ENCODE results near the gene P2RX6.

- TF ChIP-seq CTCF (IDR thresholded peaks at IDR 0.05 in 4 of 5, conservative IDR thresholded peaks at IDR 0.05 in 1 of 5) (no peak), POLR2A (IDR thresholded peaks at IDR 0.05) (no peak)
Observed at GRCh38 chr22:21013657-21014201, 1.2 kb upstream of the P2RX6 start.

Measured in gastrocnemius medialis (tissue), 4 donors.